ENCODE results near the gene XIRP2.

DNA sequence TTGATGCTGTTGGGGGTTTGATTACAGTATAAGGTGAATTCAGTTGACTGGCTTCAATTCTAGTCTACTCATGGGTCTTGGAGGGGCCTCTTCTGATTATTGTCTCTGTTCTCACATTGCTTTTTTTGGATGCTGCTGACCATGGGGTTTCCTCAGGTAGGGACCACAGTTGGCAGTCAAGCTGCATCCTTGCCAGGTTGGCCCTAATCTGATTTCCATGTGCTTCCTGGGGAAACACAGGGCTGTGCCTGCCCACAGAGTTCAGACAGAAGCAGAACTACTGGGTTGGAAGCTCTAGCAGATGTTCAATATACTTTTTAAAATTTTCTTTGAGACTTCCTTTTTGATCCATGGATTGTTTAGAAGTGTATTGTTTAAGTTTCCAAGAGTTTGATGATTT, 227.3 kb downstream of the XIRP2 start:
- TF ChIP-seq, protein P1, sequence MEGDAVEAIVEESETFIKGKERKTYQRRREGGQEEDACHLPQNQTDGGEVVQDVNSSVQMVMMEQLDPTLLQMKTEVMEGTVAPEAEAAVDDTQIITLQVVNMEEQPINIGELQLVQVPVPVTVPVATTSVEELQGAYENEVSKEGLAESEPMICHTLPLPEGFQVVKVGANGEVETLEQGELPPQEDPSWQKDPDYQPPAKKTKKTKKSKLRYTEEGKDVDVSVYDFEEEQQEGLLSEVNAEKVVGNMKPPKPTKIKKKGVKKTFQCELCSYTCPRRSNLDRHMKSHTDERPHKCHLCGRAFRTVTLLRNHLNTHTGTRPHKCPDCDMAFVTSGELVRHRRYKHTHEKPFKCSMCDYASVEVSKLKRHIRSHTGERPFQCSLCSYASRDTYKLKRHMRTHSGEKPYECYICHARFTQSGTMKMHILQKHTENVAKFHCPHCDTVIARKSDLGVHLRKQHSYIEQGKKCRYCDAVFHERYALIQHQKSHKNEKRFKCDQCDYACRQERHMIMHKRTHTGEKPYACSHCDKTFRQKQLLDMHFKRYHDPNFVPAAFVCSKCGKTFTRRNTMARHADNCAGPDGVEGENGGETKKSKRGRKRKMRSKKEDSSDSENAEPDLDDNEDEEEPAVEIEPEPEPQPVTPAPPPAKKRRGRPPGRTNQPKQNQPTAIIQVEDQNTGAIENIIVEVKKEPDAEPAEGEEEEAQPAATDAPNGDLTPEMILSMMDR (IDR thresholded peaks at IDR 0.05; ENCODE audit: low read depth, low read length, missing input control): no peak
- TF ChIP-seq YY1 (IDR thresholded peaks at IDR 0.05): no peak
- no peak for TF ChIP-seq RAD21 (IDR thresholded peaks at IDR 0.05)
- no peak for TF ChIP-seq NR2F2 (IDR thresholded peaks at IDR 0.05)
- TF ChIP-seq, protein P2, sequence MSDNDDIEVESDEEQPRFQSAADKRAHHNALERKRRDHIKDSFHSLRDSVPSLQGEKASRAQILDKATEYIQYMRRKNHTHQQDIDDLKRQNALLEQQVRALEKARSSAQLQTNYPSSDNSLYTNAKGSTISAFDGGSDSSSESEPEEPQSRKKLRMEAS (IDR thresholded peaks at IDR 0.05): no peak

Data from liver (tissue), 3 donors.